Esophagus squamous epithelium (tissue), 4 donors: ENCODE data around the gene PRLH.

Experiments
- POLR2A ChIP-seq, 4 donors: fragments of 450-650 bp; IDR thresholded peaks; one replicate each; pipeline ENCODE4 v1.6.1; 2017; ENCODE audit warnings: antibody characterized with exemption in 4 of 4, mild to moderate bottlenecking in 4 of 4, moderate library complexity in 3 of 4
- TF ChIP-seq, protein P1 (sequence below), 6 experiments: fragments of 450-650 bp in 4 of 6; fragments of 200-600 bp in 2 of 6; sonication (generic) in 2 of 6; IDR thresholded peaks; one replicate each; pipeline ENCODE4 v1.5.1; 2016 to 2019; ENCODE audit warnings: antibody characterized with exemption in 6 of 6, mild to moderate bottlenecking in 4 of 6, moderate library complexity in 4 of 6

DNA sequence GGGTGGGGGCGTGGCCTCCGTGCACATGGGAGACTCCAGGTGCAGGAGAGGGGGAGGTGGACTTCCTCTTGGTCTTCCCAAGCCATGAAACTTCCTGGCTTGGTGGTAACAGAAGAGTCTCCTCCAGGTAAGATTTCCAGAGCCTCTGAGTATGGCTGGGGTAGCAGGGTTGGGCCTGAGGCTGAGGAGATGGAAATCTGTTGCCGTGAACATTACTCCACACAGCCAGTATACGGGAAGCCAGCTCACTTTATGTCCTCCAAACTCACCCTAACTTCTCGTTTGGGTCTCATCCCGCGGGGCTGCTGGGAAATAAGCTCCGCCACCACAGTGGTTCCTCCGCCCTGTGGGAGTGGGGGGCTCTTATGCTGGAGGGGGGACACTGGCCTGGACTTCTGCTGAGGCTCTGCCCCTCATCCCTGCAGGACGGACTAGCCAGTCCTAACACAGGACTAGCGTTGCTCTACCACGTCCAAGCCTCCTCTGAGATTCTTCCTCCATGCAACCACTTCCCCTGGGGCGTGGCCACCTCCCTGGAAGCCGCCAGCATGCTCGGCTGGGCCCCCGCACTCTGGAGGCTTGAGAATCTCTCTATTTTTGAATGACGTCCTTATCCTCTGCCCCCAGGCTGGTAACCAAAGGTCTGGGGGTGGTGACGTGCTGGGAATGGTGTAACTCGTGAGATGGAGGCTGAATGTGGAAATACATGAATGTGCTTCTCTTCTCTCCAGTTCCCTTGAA lies 24.9 kb downstream of the PRLH start:
- no peak for TF ChIP-seq POLR2A (IDR thresholded peaks at IDR 0.05)
- TF ChIP-seq, protein P1, sequence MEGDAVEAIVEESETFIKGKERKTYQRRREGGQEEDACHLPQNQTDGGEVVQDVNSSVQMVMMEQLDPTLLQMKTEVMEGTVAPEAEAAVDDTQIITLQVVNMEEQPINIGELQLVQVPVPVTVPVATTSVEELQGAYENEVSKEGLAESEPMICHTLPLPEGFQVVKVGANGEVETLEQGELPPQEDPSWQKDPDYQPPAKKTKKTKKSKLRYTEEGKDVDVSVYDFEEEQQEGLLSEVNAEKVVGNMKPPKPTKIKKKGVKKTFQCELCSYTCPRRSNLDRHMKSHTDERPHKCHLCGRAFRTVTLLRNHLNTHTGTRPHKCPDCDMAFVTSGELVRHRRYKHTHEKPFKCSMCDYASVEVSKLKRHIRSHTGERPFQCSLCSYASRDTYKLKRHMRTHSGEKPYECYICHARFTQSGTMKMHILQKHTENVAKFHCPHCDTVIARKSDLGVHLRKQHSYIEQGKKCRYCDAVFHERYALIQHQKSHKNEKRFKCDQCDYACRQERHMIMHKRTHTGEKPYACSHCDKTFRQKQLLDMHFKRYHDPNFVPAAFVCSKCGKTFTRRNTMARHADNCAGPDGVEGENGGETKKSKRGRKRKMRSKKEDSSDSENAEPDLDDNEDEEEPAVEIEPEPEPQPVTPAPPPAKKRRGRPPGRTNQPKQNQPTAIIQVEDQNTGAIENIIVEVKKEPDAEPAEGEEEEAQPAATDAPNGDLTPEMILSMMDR (IDR thresholded peaks at IDR 0.05) = no peak
